Astrocyte (in vitro differentiated cells and primary cell): ENCODE data around the gene TSLP. TPM values are rescaled to one million over a fixed set of nuclear protein-coding genes. Genes with fewer than 3 reads are reported as not detected.

Experiments used
- DNase-seq: peaks from one replicate; pipeline ENCODE4 v3.0.0-alpha.2; 2010; ENCODE audit warnings: low read depth
- FAIRE-seq: peaks from 2 replicates; lab custom pipeline; 2011; peaks lifted over from hg19 to GRCh38; lab: Jason Lieb, UNC
- H2AFZ ChIP-seq: 2 replicates; pipeline ENCODE4 v1.6.0; 2012; ENCODE audit warnings: low read depth, low read length, inconsistent platforms
- H3K27ac ChIP-seq: 2 replicates; pipeline ENCODE4 v1.5.1; 2011; ENCODE audit warnings: low read depth, low read length, inconsistent platforms
- H3K27me3 ChIP-seq: 2 replicates; pipeline ENCODE4 v1.6.0; 2011; ENCODE audit warnings: low read length, inconsistent platforms; ENCODE audit not compliant: insufficient read depth
- H3K36me3 ChIP-seq: 2 replicates; pipeline ENCODE4 v1.5.1; 2011; ENCODE audit warnings: low read length, inconsistent platforms; ENCODE audit not compliant: insufficient read depth
- H3K4me1 ChIP-seq: 2 replicates; pipeline ENCODE4 v1.5.1; 2011; ENCODE audit warnings: low read length, inconsistent platforms; ENCODE audit not compliant: insufficient read depth
- H3K4me2 ChIP-seq: 2 replicates; pipeline ENCODE4 v1.6.0; 2012; ENCODE audit warnings: low read length, inconsistent platforms
- H3K4me3 ChIP-seq: 2 replicates; pipeline ENCODE4 v1.5.1; 2011; ENCODE audit warnings: low read depth, mild to moderate bottlenecking, low read length, inconsistent platforms; ENCODE audit not compliant: insufficient read depth
- H3K79me2 ChIP-seq: 2 replicates; pipeline ENCODE4 v1.6.0; 2012; ENCODE audit warnings: mild to moderate bottlenecking, low read length, inconsistent platforms; ENCODE audit not compliant: insufficient read depth
- H3K9ac ChIP-seq: 2 replicates; pipeline ENCODE4 v1.6.0; 2012; ENCODE audit warnings: mild to moderate bottlenecking, low read length, inconsistent platforms
- H3K9me3 ChIP-seq: 2 replicates; pipeline ENCODE4 v1.5.1; 2012; ENCODE audit warnings: low read depth, mild to moderate bottlenecking, low read length, inconsistent platforms; ENCODE audit not compliant: insufficient read depth
- H4K20me1 ChIP-seq: 2 replicates; pipeline ENCODE4 v1.6.0; 2012; ENCODE audit warnings: low read length, inconsistent platforms; ENCODE audit not compliant: insufficient read depth
- H3K27ac Mint-ChIP-seq: one replicate; pipeline ENCODE4 v1.8.0; 2021; ENCODE audit warnings: mild to moderate bottlenecking, mixed read lengths; ENCODE audit not compliant: unreplicated experiment
- H3K27me3 Mint-ChIP-seq: one replicate; pipeline ENCODE4 v1.8.0; 2021; ENCODE audit warnings: low read depth, mixed read lengths; ENCODE audit not compliant: unreplicated experiment
- H3K36me3 Mint-ChIP-seq: one replicate; pipeline ENCODE4 v1.8.0; 2021; ENCODE audit warnings: low read depth, mixed read lengths; ENCODE audit not compliant: unreplicated experiment
- H3K4me1 Mint-ChIP-seq: one replicate; pipeline ENCODE4 v1.8.0; 2021; ENCODE audit warnings: low read depth, mixed read lengths; ENCODE audit not compliant: unreplicated experiment
- H3K4me3 Mint-ChIP-seq: one replicate; pipeline ENCODE4 v1.8.0; 2021; ENCODE audit warnings: mild to moderate bottlenecking, moderate library complexity, mixed read lengths; ENCODE audit not compliant: unreplicated experiment
- H3K9me3 Mint-ChIP-seq: one replicate; pipeline ENCODE4 v1.8.0; 2021; ENCODE audit warnings: mild to moderate bottlenecking, mixed read lengths; ENCODE audit not compliant: unreplicated experiment
- EZH2 ChIP-seq: IDR thresholded peaks from 2 replicates; pipeline ENCODE4 v1.6.1; 2012; ENCODE audit warnings: mild to moderate bottlenecking, low read length, inconsistent platforms; ENCODE audit not compliant: insufficient read depth
- total RNA-seq: library from RNA; stranded (reverse); gene quantifications from 2 replicates; pipeline ENCODE4 v1.2.1, GENCODE V29; 2021
- TF ChIP-seq, protein P1 (sequence below): IDR thresholded peaks from 2 replicates; pipeline ENCODE4 v1.5.1; 2011; ENCODE audit warnings: low read depth, mild to moderate bottlenecking, inconsistent platforms, low read length, moderate library complexity; ENCODE audit not compliant: insufficient read depth

Gene TSLP
- total RNA-seq, 1 donor from 2014 or later, result 0.14 TPM

DNA sequence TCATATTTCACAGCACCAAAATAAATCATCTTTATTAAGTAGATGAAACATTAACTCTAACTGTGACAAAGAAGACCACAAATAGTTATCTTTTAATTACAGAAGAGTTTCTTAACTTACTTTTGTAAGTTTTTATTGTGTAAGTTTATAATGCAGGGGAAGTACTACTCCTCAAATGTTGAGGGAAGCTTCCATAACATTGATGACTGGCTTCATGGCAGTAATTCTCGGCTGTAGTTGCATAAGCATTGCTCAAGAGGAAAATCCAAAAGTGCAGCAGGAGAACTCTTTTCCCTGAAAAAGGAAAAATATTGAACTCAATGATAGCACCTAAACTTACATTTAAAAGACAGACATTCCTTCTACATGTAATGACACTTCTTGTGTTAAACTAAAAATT is 4.6 kb downstream of the TSLP start:
- no peaks in the 10 kb centered on the region for H3K9me3 Mint-ChIP-seq
- H3K9me3 ChIP-seq, result no peaks in the 10 kb centered on the region
- H3K27ac ChIP-seq, result no peak overlapping the region
- H3K4me1 Mint-ChIP-seq, result peaks cover 3% of the 10 kb centered on the region
- H3K27me3 Mint-ChIP-seq, result peaks cover 37% of the 10 kb centered on the region
- no peaks in the 10 kb centered on the region for H3K36me3 ChIP-seq
- DNase-seq (no peak), FAIRE-seq (no peak)
- H4K20me1 ChIP-seq, result no peaks in the 10 kb centered on the region
- no peak overlapping the region for H3K9ac ChIP-seq
- peak overlapping the region; percentile 99 for H3K4me2 ChIP-seq
- peaks cover 3% of the 10 kb centered on the region for H3K79me2 ChIP-seq
- H2AFZ ChIP-seq, result no peak overlapping the region
- H3K27me3 ChIP-seq, result no peaks in the 10 kb centered on the region
- peaks cover 14% of the 10 kb centered on the region for H3K4me1 ChIP-seq
- H3K4me3 ChIP-seq, result no peak overlapping the region
- no peak overlapping the region for H3K27ac Mint-ChIP-seq
- no peak overlapping the region for H3K4me3 Mint-ChIP-seq
- no peaks in the 10 kb centered on the region for H3K36me3 Mint-ChIP-seq
- no peak for TF ChIP-seq EZH2
- TF ChIP-seq, protein P1, sequence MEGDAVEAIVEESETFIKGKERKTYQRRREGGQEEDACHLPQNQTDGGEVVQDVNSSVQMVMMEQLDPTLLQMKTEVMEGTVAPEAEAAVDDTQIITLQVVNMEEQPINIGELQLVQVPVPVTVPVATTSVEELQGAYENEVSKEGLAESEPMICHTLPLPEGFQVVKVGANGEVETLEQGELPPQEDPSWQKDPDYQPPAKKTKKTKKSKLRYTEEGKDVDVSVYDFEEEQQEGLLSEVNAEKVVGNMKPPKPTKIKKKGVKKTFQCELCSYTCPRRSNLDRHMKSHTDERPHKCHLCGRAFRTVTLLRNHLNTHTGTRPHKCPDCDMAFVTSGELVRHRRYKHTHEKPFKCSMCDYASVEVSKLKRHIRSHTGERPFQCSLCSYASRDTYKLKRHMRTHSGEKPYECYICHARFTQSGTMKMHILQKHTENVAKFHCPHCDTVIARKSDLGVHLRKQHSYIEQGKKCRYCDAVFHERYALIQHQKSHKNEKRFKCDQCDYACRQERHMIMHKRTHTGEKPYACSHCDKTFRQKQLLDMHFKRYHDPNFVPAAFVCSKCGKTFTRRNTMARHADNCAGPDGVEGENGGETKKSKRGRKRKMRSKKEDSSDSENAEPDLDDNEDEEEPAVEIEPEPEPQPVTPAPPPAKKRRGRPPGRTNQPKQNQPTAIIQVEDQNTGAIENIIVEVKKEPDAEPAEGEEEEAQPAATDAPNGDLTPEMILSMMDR, result no peak

GRCh38 chr5:111077678-111078077 is 6.2 kb downstream of the TSLP start:
- peaks cover 3% of the 10 kb centered on the region for H3K4me1 Mint-ChIP-seq
- H3K4me3 Mint-ChIP-seq, result no peak overlapping the region
- H3K9me3 ChIP-seq, result no peaks in the 10 kb centered on the region
- no peaks in the 10 kb centered on the region for H3K36me3 Mint-ChIP-seq
- FAIRE-seq (no peak), DNase-seq (no peak)
- no peak for TF ChIP-seq EZH2
- TF ChIP-seq, protein P1, result no peak
- H3K79me2 ChIP-seq, result peaks cover 3% of the 10 kb centered on the region
- H3K4me3 ChIP-seq, result no peak overlapping the region
- H3K27me3 Mint-ChIP-seq, result peaks cover 23% of the 10 kb centered on the region
- peaks cover 13% of the 10 kb centered on the region for H3K4me1 ChIP-seq
- no peaks in the 10 kb centered on the region for H3K9me3 Mint-ChIP-seq
- no peaks in the 10 kb centered on the region for H4K20me1 ChIP-seq
- H3K27ac ChIP-seq, result no peak overlapping the region
- no peaks in the 10 kb centered on the region for H3K27me3 ChIP-seq
- H3K4me2 ChIP-seq, result no peak overlapping the region
- H3K27ac Mint-ChIP-seq, result no peak overlapping the region
- no peak overlapping the region for H2AFZ ChIP-seq
- no peak overlapping the region for H3K9ac ChIP-seq
- no peaks in the 10 kb centered on the region for H3K36me3 ChIP-seq

DNA sequence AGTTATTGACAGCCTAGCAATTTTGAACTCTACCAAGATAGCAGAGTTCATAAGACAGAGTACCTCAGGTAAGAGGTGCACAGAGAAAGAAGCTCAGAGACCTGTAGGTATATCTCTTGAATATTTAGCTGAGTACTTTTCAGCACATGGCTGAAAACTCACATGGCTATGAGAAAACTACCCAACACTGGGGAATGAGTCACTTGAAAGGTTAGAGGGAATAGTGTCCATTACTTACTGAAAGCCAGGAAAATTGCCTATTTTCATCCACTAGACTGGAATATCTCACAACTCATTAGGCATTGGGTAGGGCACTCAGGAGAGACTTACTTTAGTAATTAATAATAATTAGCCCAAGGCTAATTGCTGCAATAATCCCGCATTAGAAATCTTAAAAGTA is 8.3 kb downstream of the TSLP start:
- Histone ChIP-seq H4K20me1 (no peaks in the 10 kb centered on the region), H3K9ac (no peak overlapping the region), H3K27ac (no peak overlapping the region), H3K27me3 (no peaks in the 10 kb centered on the region), H3K4me2 (no peak overlapping the region), H3K79me2 (peaks cover 1% of the 10 kb centered on the region), H3K9me3 (no peaks in the 10 kb centered on the region), H3K4me3 (no peak overlapping the region), H3K36me3 (no peaks in the 10 kb centered on the region), H3K4me1 (peaks cover 3% of the 10 kb centered on the region), H2AFZ (no peak overlapping the region)
- H3K4me1 Mint-ChIP-seq, result peaks cover 3% of the 10 kb centered on the region
- no peak overlapping the region for H3K27ac Mint-ChIP-seq
- TF ChIP-seq, protein P1, result no peak
- TF ChIP-seq EZH2, result no peak
- H3K4me3 Mint-ChIP-seq, result no peak overlapping the region
- peaks cover 11% of the 10 kb centered on the region for H3K27me3 Mint-ChIP-seq
- FAIRE-seq (no peak), DNase-seq (no peak)
- H3K36me3 Mint-ChIP-seq, result no peaks in the 10 kb centered on the region
- no peaks in the 10 kb centered on the region for H3K9me3 Mint-ChIP-seq
